Brain microvascular endothelial cell (primary cell): ENCODE measurements around the gene MTPN.

Experiments
- DNase-seq: peaks from one replicate; pipeline ENCODE4 v3.0.0-alpha.2; 2020
- H3K27ac ChIP-seq: fragments of 250-450 bp; sonication (Bioruptor Pico); 2 replicates; pipeline ENCODE4 v1.5.1; 2020; ENCODE audit warnings: mild to moderate bottlenecking, moderate library complexity
- H3K27me3 ChIP-seq: fragments of 250-450 bp; sonication (Bioruptor Pico); replicated peaks from 2 replicates; pipeline ENCODE4 v1.5.1; 2020; ENCODE audit warnings: mild to moderate bottlenecking
- H3K36me3 ChIP-seq: fragments of 250-450 bp; sonication (Bioruptor Pico); replicated peaks from 2 replicates; pipeline ENCODE4 v1.5.1; 2020; ENCODE audit warnings: mild to moderate bottlenecking
- H3K4me3 ChIP-seq: 2 replicates; pipeline ENCODE4 v1.5.1; 2011; ENCODE audit warnings: low read depth, mild to moderate bottlenecking, control low read depth, low read length, moderate library complexity
- in situ Hi-C: cut with HindIII; loops from 2 replicates; pipeline ENCODE4 v1.10.0; 2017; ENCODE audit warnings: low sequenced_read_pairs, low pct_ligation_motif_present
- TF ChIP-seq, protein P1 (sequence below): IDR thresholded peaks from 2 replicates; pipeline ENCODE4 v1.5.1; 2011; ENCODE audit warnings: low read depth, mild to moderate bottlenecking, moderate library complexity, low read length, control low read depth, inconsistent platforms; ENCODE audit errors: missing control alignments

Gene MTPN

DNA sequence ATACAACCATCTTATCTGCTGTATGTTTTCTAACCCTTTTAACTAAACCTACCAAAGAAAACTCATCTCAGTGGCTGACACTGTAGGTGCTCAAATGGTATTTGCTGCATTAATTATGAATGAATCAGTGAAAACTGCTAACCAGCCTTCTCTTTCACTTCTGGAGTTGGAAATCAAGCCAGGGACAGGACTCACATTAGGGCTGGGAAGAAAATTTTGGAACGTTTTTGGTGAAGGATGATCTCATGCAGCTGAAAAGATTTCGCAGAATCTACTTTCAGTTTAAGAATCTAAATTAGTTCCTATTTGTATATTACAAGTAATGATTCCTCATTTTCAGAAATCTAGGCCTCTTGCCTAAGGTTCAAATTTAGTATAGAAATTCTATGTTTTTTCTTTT lies 12.9 kb downstream of the MTPN start:
- no peaks in the 10 kb centered on the region for H3K27me3 ChIP-seq
- no peak for DNase-seq
- H3K27ac ChIP-seq = no peak overlapping the region
- TF ChIP-seq, protein P1, sequence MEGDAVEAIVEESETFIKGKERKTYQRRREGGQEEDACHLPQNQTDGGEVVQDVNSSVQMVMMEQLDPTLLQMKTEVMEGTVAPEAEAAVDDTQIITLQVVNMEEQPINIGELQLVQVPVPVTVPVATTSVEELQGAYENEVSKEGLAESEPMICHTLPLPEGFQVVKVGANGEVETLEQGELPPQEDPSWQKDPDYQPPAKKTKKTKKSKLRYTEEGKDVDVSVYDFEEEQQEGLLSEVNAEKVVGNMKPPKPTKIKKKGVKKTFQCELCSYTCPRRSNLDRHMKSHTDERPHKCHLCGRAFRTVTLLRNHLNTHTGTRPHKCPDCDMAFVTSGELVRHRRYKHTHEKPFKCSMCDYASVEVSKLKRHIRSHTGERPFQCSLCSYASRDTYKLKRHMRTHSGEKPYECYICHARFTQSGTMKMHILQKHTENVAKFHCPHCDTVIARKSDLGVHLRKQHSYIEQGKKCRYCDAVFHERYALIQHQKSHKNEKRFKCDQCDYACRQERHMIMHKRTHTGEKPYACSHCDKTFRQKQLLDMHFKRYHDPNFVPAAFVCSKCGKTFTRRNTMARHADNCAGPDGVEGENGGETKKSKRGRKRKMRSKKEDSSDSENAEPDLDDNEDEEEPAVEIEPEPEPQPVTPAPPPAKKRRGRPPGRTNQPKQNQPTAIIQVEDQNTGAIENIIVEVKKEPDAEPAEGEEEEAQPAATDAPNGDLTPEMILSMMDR = no peak
- no peaks in the 10 kb centered on the region for H3K36me3 ChIP-seq
- no peak overlapping the region for H3K4me3 ChIP-seq
- in situ Hi-C loops = no loop called here

DNA sequence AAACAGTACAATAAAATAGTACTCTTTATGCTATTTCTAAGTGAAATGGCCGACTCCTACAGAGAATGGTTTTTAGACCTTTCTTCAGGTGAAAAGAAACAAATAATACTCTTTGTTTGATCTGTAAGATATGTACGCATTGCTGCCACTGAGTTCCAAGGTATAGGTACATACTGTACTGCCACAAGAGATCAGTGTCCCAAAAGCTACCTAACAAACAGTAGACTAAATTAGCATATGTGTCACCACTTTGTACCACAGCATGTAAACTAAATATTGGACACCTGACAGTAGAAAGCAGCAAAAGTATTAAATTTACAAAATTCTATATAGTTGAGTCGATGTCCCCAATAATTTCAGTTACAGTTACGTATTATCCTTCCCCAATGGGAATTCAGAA lies 14.4 kb downstream of the MTPN start:
- no peak overlapping the region for H3K4me3 ChIP-seq
- TF ChIP-seq, protein P1 = no peak
- in situ Hi-C loops = no loop called here
- no peak for DNase-seq
- peaks cover 2% of the 10 kb centered on the region for H3K36me3 ChIP-seq
- H3K27me3 ChIP-seq = no peaks in the 10 kb centered on the region
- no peak overlapping the region for H3K27ac ChIP-seq

DNA sequence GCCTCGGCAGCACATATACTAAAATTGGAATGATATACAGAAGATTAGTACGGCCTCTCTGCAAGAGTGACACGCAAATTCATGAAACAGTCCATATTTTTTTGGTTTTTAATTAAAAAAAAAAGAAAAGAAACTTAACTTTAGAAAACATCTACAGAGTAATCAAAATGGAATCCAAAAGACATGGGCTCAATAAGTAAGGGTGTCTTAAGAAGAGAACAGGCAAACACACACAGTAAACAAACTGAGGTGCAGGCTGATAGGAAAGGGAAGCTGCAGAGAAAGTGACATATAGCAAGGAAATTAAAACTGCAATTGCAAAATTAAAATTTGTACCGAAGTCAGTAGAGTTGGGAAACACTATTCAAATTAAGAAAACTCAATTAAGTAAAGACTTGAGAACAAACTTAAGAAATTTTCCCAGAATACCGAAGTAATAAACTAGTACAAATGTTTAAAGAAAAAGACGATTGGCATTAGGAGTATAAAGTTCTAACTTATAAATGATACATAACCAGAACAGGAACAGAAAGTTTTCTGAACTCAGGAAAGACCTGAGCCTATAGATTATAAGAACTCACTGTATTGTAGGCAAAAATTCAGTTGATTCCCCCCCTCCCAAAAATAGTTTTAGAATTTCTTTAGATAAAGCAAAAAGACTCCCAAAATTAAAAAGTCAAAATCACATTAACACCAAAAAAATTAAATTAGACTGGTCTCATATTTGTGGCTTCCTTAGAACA lies 16.3 kb downstream of the MTPN start:
- in situ Hi-C loops = no loop called here
- H3K27me3 ChIP-seq = no peaks in the 10 kb centered on the region
- H3K36me3 ChIP-seq = peaks cover 2% of the 10 kb centered on the region
- TF ChIP-seq, protein P1 = no peak
- DNase-seq = no peak
- H3K27ac ChIP-seq = no peak overlapping the region
- H3K4me3 ChIP-seq = no peak overlapping the region

DNA sequence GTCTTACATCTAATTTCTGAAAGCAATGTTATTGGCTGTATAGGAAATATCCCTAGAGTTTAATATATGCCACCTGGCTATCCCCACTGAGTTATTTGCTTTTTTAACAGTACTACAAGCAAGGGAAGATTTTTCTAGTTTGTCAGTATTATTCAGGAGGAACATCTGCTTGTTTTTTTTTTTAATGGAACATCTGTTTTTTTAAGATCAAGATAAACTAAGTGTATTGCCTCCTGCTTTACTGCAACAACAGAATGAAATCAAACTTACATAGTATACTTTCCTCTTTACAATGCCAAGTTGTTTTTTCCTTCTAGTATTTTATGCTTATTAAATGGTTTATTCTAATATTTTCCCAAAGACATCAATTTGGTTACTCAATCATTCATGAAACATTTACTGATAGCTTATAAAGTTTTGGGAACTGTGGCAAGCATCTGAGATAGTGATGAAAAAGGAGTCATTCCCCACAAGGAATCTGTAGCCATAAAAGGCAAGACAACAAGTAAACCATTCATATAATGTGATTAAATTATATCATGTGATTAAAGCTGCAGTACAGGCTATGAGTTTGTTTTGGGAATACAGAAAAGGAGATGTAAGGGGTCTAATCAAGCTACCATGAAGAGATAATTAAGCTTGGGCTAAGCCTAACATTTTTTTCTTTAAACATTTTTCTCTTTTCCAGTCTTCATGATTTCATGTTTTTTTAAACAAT lies 17.4 kb downstream of the MTPN start:
- peak overlapping the region; percentile 26 for H3K27ac ChIP-seq
- no peak overlapping the region for H3K4me3 ChIP-seq
- TF ChIP-seq, protein P1 = no peak
- no peaks in the 10 kb centered on the region for H3K27me3 ChIP-seq
- peaks cover 2% of the 10 kb centered on the region for H3K36me3 ChIP-seq
- in situ Hi-C loops = no loop called here
- no peak for DNase-seq

DNA sequence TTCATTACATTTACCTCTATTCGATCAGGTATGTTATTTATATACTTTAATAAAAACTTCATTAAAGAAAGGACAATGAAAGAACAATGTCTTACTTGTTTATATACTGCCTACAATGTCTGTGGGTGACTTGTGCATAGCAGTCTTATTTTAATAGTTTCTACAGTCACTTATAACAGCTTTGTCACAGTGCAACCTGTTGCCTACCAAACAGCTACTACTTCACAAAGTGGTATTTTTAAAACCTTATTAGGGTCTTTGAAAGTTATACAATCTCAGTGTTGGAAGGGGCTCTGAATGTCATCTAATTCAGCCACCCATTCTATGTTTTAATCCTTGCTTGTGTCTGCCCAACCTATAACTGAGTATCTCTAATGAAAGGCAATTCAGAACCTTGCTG lies 19.0 kb downstream of the MTPN start:
- in situ Hi-C loops = no loop called here
- Histone ChIP-seq H3K4me3 (no peak overlapping the region), H3K27ac (no peak overlapping the region), H3K36me3 (peaks cover 2% of the 10 kb centered on the region), H3K27me3 (no peaks in the 10 kb centered on the region)
- no peak for DNase-seq
- TF ChIP-seq, protein P1 = no peak
